Adipocyte (in vitro differentiated cells): ENCODE results near the gene ASB13.

Experiments
- DNase-seq: peaks from one replicate; pipeline ENCODE4 v3.0.0-alpha.2; 2015; ENCODE audit warnings: low read depth
- H3K27me3 ChIP-seq: replicated peaks from 2 replicates; pipeline ENCODE4 v1.7.0; 2013; ENCODE audit warnings: mild to moderate bottlenecking, low read length, moderate library complexity; ENCODE audit not compliant: control insufficient read depth, insufficient read depth
- H3K36me3 ChIP-seq: 2 replicates; pipeline ENCODE4 v1.7.0; 2013; ENCODE audit warnings: low read length, mild to moderate bottlenecking, moderate library complexity; ENCODE audit not compliant: control insufficient read depth, insufficient read depth, severe bottlenecking
- H3K4me1 ChIP-seq: 2 replicates; pipeline ENCODE4 v1.7.0; 2013; ENCODE audit warnings: mild to moderate bottlenecking, low read length, moderate library complexity; ENCODE audit not compliant: control insufficient read depth, insufficient read depth
- H3K4me3 ChIP-seq: 2 replicates; pipeline ENCODE4 v1.7.0; 2013; ENCODE audit warnings: mild to moderate bottlenecking, low read length, moderate library complexity
- H3K9ac ChIP-seq: 2 replicates; pipeline ENCODE4 v1.7.0; 2013; ENCODE audit warnings: mild to moderate bottlenecking, low read length, moderate library complexity
- H3K9me3 ChIP-seq: 2 replicates; pipeline ENCODE4 v1.7.0; 2013; ENCODE audit warnings: mild to moderate bottlenecking, low read length, moderate library complexity; ENCODE audit not compliant: control insufficient read depth

ASB13 gene

DNA sequence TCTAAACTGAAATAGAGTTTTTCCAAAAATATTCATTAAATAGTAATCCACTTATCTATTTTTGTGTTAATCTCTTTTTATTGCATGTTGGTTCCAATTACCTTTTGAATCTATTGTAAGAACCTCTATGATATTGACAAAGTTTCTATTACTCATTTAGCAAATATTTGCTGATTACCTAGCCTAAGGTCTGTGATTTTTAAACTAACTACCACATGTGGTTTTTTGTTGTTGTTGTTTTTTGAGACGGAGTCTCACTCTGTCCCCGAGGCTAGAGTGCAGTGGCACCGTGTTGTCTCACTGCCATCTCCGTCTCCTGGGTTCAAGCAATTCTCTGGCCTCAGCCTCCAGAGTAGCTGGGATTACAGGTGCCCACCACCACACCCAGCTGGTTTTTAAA is 2.0 kb upstream of the ASB13 start:
- DNase-seq: no peak
- no peak overlapping the region for H3K4me3 ChIP-seq
- peaks cover 13% of the 10 kb centered on the region for H3K9me3 ChIP-seq
- H3K9ac ChIP-seq: no peak overlapping the region
- no peaks in the 10 kb centered on the region for H3K27me3 ChIP-seq
- no peaks in the 10 kb centered on the region for H3K36me3 ChIP-seq
- H3K4me1 ChIP-seq: peaks cover 6% of the 10 kb centered on the region

DNA sequence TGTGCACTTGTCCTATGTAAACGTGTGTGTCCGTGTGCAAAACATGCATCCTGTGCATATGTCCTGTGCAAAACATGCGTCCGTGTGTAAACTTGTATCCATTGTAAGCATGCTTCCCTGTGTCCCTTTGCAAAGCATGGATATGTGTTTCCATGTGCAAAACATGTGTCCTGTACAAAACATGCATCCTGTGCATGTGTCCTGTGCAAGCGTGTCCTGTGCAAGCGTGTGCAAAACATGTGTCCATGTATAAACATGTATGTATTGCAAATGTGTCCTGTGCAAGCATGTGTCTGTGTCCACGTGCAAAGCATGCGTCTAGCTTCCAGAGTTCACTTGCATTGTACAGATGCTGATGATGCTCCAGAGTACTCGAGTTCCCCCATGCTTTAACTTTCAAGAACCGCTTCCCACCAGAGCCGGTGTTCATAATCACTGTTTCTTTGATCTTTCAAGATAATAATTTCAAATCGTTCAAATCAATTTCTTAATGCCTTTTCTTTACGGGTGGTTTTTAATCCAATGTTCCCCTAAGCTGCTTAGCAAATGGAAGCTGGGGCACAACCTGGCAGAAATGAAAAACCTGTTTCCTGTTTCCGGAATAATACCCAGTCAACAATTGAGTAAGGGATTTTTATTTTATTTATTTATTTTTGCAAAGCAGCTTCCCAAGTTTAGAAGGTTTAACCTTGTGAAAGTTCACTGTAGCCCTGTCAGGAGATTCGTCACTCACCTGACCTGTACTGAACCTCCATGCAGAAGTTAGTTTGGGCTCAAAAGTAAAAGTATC is 641 bp upstream of the ASB13 start:
- peak overlapping the region; percentile 92 for H3K9ac ChIP-seq
- peak overlapping the region; percentile 95 for H3K4me3 ChIP-seq
- peaks cover 3% of the 10 kb centered on the region for H3K9me3 ChIP-seq
- H3K4me1 ChIP-seq: peaks cover 6% of the 10 kb centered on the region
- no peaks in the 10 kb centered on the region for H3K36me3 ChIP-seq
- no peaks in the 10 kb centered on the region for H3K27me3 ChIP-seq
- DNase-seq: no peak

DNA sequence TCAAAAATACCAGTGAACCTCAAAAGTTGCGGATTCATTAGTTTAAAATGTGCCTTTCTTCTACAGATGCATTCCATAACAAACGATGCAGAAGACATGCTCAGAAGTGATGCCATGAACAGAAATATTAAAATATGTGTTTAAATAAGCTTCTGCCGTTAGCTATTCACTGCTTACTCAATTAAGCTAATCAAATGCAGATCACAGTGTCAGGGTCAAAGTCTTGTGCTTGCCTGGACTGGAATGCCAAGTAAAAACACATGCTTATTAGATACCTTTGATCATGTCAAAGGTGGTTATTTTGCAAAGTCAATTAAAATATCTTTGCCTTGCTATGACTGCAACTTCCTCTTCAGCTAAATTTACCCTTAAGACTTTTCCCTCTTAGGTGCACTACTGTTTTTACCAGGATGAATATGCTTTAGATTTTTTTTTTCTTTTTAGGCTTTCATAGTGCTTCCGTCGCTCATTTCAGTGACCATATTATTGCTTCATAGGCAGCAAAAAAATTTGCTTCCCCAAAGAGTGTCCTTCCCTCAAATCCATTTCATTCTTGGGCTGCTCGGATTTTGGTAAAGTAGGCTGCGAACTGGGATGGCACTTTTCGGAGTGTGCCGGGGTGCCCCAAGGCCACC is 905 bp downstream of the ASB13 start:
- H3K4me3 ChIP-seq: peak overlapping the region; percentile 95
- H3K9ac ChIP-seq: peak overlapping the region; percentile 92
- H3K27me3 ChIP-seq: no peaks in the 10 kb centered on the region
- no peaks in the 10 kb centered on the region for H3K9me3 ChIP-seq
- H3K4me1 ChIP-seq: peaks cover 8% of the 10 kb centered on the region
- no peaks in the 10 kb centered on the region for H3K36me3 ChIP-seq
- peak; percentile 18 for DNase-seq

GRCh38 chr10:5663692-5664427 is 2.5 kb downstream of the ASB13 start:
- no peaks in the 10 kb centered on the region for H3K9me3 ChIP-seq
- H3K36me3 ChIP-seq: no peaks in the 10 kb centered on the region
- DNase-seq: no peak
- H3K9ac ChIP-seq: no peak overlapping the region
- H3K4me1 ChIP-seq: peaks cover 23% of the 10 kb centered on the region
- H3K27me3 ChIP-seq: no peaks in the 10 kb centered on the region
- H3K4me3 ChIP-seq: no peak overlapping the region

- H3K4me3 ChIP-seq: no peak overlapping the region
- peaks cover 23% of the 10 kb centered on the region for H3K4me1 ChIP-seq
- H3K9me3 ChIP-seq: no peaks in the 10 kb centered on the region
- no peaks in the 10 kb centered on the region for H3K27me3 ChIP-seq
- H3K36me3 ChIP-seq: no peaks in the 10 kb centered on the region
- H3K9ac ChIP-seq: no peak overlapping the region
- no peak for DNase-seq
Measured at GRCh38 chr10:5662708-5663579, 3.5 kb downstream of the ASB13 start.

DNA sequence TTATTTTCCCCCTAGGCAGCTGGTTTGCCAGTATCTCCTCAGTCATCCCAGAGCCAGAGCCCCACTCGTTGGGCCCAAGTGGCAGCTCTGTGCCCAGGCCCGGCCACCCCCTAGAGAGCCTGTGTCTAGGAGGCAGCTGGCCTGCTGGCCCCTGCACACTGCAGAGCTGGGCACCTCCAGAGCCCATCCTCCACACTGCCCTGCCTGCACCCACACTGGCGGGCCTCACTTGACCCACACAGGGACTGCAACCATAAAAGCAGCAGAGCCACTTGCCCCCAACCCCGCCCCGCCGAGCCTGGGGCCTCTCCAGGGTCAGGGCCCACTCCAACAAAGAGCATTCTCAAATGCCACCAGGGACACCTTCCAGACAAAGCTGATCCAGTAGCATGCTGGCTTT is 5.4 kb downstream of the ASB13 start:
- Histone ChIP-seq H3K36me3 (no peaks in the 10 kb centered on the region), H3K4me3 (no peak overlapping the region), H3K9me3 (no peaks in the 10 kb centered on the region), H3K4me1 (peaks cover 23% of the 10 kb centered on the region), H3K27me3 (no peaks in the 10 kb centered on the region), H3K9ac (no peak overlapping the region)
- DNase-seq: no peak

DNA sequence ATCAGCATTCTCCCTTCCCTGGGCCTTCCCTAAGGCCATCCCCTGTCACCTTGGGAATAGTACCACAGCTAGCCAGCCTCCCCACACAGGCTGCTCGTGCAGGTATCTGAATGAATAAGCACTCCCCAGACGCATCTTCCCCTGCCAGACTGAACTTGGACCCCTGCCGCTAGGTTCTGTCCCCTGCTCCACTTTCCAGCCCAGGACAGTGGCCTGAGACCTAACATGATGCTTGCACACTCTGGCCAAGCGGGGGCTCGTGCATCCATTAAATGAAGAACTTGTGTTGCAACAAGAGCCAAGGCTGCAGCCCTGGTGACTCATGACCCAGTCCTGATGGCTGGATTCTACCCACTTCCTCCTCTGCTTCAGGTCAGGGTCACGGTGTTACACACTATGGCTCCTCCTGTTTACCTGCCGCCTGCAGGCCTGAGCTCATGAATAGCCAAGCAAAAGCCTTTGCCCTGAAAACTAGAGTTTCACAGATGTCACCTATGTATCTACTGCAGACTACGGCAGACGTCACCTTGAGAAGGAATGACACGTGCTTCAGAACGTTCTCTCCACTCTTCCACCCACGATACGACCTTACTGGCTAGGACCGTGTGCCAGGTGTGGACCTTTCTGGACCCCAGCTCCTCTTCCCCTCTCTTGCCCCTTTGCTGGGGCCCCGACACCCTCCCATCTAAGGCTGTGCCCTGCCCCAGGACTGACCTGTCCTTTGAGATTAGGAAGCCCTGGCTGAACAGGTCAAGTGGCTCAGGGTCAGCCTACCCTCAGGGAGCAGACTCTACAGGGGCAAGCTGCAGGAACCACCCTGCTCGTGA is 6.5 kb downstream of the ASB13 start:
- no peak overlapping the region for H3K9ac ChIP-seq
- DNase-seq: peak; percentile 32
- H3K4me3 ChIP-seq: no peak overlapping the region
- H3K27me3 ChIP-seq: no peaks in the 10 kb centered on the region
- peaks cover 17% of the 10 kb centered on the region for H3K4me1 ChIP-seq
- no peaks in the 10 kb centered on the region for H3K9me3 ChIP-seq
- no peaks in the 10 kb centered on the region for H3K36me3 ChIP-seq

- Histone ChIP-seq H3K9me3 (no peaks in the 10 kb centered on the region), H3K4me3 (no peak overlapping the region), H3K4me1 (peaks cover 17% of the 10 kb centered on the region), H3K36me3 (no peaks in the 10 kb centered on the region), H3K9ac (no peak overlapping the region), H3K27me3 (no peaks in the 10 kb centered on the region)
- no peak for DNase-seq
Measured at GRCh38 chr10:5658871-5659618, 7.3 kb downstream of the ASB13 start.

GRCh38 chr10:5656737-5657579 is 9.4 kb downstream of the ASB13 start:
- no peaks in the 10 kb centered on the region for H3K36me3 ChIP-seq
- no peak for DNase-seq
- H3K9ac ChIP-seq: no peak overlapping the region
- no peak overlapping the region for H3K4me3 ChIP-seq
- H3K4me1 ChIP-seq: peaks cover 28% of the 10 kb centered on the region
- no peaks in the 10 kb centered on the region for H3K9me3 ChIP-seq
- no peaks in the 10 kb centered on the region for H3K27me3 ChIP-seq
